Gastrocnemius medialis (tissue), 4 donors: ENCODE results near the gene RXFP2.

Source experiments
- POLR2A ChIP-seq, 2 donors: fragments of 450-650 bp; IDR thresholded peaks; one replicate each; pipeline ENCODE4 v1.6.1; 2017; ENCODE audit warnings: antibody characterized with exemption in 2 of 2, mild to moderate bottlenecking in 2 of 2, moderate library complexity in 2 of 2
- TF ChIP-seq, protein P1 (sequence below), 5 experiments: fragments of 450-650 bp in 3 of 5; fragments of 200-600 bp in 2 of 5; sonication (generic) in 2 of 5; IDR thresholded peaks in 4 of 5; conservative IDR thresholded peaks in 1 of 5; 1 replicate in 4 of 5; 2 replicates in 1 of 5; pipeline ENCODE4 v1.5.1; 2016 to 2019; ENCODE audit warnings: antibody characterized with exemption in 5 of 5, mild to moderate bottlenecking in 3 of 5, moderate library complexity in 3 of 5

DNA sequence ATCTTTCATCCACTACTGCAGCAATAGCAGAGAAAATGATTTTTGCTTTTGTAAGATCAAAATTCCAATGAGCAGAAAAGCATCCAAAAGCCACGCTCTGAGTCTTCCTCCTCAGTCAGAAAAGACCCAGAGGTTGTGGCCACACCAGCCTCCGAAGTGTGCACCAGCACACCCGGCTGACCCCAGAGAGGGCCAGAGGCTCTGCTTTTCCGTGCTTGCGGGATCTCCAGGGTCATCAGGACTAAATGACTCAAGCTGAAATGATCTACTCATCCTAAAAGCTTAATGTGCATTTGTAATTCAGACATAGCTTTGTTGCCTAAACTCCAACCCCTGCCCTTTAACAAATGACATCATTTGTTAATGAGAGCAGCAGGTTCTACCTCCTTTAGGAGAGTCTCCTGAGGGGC, 16.5 kb downstream of the RXFP2 start:
- TF ChIP-seq, protein P1, sequence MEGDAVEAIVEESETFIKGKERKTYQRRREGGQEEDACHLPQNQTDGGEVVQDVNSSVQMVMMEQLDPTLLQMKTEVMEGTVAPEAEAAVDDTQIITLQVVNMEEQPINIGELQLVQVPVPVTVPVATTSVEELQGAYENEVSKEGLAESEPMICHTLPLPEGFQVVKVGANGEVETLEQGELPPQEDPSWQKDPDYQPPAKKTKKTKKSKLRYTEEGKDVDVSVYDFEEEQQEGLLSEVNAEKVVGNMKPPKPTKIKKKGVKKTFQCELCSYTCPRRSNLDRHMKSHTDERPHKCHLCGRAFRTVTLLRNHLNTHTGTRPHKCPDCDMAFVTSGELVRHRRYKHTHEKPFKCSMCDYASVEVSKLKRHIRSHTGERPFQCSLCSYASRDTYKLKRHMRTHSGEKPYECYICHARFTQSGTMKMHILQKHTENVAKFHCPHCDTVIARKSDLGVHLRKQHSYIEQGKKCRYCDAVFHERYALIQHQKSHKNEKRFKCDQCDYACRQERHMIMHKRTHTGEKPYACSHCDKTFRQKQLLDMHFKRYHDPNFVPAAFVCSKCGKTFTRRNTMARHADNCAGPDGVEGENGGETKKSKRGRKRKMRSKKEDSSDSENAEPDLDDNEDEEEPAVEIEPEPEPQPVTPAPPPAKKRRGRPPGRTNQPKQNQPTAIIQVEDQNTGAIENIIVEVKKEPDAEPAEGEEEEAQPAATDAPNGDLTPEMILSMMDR (IDR thresholded peaks at IDR 0.05 in 4 of 5, conservative IDR thresholded peaks at IDR 0.05 in 1 of 5): no peak
- TF ChIP-seq POLR2A (IDR thresholded peaks at IDR 0.05): no peak
